Measurements from ENCODE around the gene LRRC47.
"Not testable (repeated sequence)": the region's sequence is repeated elsewhere in the genome, so short reads cannot be mapped to it uniquely, and the experiment has no call there.

Gene LRRC47

DNA sequence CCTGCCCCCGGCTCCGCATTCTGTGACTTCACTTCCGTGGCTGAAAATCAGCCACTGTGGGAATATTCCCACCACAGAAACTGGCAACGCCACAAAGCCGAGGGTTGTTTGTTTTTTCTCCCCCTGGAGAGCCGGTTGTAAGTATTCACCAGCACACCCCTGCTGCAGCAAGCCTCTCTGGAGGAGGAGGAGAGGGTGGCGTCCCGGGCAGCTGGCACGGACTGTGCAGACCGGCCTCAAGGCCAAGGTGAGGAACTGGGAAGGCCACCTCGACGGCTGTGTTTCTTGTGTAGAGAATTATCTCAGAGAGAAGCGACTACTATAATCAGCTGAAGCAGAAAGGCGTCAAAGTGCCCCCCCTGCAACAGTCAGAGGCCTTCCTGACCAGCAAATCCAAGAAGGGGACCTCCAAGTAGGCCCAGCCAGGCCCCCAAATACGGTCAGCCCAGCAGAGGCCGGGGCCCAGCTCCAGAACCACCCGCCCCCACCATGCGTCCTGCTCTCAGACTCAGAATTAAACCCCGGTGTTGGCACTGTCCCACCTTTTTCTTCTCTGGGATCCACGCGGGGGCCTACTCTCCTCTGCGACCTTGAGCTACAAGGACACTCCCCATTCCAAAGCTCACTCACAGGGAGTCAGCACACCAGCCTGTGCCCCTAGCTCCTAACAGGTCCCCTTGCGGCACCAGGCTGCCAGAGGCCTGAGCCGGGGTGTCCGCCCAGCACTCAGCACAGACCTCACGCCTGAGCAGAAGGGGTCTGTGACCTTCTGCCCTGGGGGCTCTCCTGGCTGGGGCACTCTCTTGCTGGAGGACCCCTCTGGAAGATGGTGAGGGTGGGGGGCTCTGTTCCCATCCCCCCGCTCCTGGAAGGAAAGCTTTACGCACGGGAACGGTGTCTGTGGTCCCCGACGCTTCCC, 24.9 kb downstream of the LRRC47 start:
- DNase-seq (ENCODE audit: low read depth): no peak

DNA sequence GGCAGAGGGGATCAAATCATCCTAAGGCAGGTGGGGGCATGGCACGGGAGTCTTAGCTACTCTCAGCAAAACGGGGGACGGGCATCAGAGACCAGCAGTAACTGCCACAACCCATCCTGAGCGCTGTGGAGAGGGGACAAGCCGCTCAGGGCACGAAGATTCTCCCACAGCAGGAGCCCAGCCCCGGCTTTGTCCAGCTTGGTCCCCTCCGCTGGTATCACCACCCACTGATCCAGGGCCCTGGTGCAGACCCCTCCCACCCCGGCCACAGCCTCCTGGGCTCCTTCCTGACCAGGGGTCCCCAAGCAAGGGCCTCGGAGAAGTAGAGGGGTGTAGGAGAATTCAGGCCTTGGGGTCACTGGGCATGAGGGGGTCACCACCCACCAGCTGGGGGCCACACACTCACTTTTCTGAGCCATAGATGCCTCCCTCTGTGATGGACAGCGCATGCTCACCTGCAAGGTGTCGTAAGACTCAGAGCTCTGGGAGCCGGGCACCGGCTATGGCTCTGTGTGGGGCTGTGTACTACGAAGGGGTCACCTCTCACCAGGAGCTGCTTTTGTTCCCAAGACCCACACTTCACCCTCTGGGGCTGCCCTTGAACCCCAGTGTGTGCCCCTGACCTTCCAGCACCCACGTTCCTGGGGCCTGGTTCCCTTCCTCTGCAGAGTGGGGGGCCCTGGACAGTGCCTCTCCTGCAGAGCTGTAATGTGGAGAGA, 26.1 kb downstream of the LRRC47 start:
- no peak for DNase-seq (ENCODE audit: low read depth)

DNA sequence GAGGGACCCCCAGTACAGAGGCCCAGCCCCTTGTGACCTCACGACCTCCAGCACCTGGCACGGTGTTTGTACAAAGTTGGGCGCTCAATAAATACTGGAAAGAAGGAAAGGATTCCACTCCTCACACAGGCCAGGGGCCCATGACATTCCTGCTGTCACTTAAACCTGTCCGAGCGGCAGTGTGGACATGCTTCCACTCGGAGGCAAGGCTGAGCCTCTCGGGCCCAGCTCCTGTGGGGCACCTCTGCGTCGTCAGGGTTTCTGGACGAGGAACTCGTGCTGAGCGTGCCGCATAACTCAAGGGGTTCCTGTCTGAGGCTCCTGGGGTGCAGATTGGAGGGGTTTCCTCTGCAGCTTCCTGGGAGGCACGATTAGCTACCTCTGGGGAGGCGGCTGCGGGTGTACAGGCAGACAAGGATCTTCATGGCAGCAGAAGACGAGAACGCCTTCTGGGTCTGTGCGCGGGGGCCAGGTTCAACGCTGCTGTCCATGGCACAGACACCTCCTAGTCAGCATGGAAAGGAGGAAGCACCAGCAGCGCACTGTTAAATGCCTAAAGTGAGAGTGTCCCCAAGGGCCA, 27.4 kb downstream of the LRRC47 start:
- no peak for DNase-seq (ENCODE audit: low read depth)

DNA sequence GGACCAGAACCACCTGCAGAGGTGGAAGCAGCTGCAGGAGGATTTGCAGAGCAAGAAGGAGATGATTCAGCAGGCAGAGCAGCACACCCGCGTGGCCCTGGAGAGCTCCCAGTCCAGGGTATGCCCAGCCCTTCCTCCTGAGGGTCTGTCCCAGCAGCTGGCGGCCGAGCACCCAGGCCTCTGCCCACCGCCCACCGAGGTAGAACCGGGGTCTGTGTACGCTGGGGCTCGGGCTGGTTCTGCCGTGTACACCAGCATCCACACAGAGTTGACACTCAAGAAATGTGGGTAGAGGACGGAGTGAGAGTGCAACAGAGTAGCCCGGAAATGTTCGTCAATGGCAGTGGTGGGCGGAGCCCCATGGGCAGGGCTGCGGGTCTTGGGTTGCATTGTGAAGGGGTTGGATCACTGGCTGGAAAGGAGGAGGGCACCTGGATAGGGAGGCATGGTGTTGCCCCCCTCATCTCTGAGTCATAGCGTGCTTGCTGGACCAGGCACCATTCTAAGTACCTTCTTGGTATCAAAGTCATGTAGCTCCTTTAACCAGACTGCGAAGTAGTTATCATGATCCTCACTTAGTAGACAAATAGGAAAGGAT, 28.9 kb downstream of the LRRC47 start:
- no peak for DNase-seq (ENCODE audit: low read depth)

DNA sequence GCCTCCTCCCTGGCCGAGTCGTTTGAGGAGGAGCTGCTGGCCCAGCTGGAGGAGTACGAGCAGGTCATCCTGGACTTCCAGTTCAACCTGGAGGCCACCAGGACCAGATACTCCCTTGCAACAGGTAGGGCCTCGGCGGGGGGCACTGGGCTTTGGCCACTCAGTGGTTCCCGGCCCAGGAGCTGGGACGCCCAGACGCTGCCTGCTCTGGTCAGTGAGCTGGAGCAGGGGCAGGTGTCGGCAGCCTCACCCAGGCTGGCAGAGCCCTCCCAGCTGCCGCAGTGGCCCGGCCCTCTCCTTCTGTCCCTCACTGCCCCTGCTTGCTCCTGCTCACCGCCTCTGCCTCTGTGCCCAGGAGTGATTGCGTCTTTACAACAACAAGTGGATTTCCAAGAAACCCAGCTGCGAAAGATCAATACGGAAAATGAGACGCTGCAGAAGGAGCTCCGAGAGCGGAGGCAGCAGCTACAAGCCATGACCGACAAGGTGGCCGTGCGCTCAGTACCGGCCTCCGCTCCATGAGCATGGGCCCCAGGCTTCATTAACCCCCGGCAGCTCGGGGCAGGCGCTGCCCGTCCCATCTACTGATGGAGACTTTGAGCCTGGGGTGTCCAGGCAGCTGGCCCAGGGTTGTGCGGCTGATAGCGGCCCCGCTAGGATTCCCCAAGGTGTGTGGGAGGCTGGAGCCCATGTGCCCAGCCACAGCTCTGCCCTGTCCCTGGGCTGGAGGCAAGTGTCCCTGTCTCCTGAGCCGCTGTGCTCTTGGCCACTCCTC, 32.8 kb downstream of the LRRC47 start:
- no peak for DNase-seq (ENCODE audit: low read depth)

DNA sequence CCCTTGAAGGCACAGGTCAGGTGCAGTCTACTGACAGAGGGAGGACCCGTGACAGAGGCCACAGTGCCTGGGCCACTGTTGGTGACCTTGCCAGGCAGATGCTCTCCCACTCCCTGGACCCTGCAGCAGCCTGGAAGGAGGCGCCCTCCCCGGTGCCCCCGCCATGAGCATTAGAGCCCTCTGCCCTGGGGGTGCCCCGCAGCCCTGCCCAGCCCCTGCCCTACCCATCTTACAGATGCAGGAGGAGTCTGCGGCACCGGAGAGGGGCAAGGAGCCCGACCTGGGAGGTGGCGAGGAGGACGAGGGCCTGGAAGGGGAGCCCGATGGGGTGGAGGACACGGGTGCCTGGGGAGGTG, 33.4 kb downstream of the LRRC47 start:
- no peak for DNase-seq (ENCODE audit: low read depth)

DNA sequence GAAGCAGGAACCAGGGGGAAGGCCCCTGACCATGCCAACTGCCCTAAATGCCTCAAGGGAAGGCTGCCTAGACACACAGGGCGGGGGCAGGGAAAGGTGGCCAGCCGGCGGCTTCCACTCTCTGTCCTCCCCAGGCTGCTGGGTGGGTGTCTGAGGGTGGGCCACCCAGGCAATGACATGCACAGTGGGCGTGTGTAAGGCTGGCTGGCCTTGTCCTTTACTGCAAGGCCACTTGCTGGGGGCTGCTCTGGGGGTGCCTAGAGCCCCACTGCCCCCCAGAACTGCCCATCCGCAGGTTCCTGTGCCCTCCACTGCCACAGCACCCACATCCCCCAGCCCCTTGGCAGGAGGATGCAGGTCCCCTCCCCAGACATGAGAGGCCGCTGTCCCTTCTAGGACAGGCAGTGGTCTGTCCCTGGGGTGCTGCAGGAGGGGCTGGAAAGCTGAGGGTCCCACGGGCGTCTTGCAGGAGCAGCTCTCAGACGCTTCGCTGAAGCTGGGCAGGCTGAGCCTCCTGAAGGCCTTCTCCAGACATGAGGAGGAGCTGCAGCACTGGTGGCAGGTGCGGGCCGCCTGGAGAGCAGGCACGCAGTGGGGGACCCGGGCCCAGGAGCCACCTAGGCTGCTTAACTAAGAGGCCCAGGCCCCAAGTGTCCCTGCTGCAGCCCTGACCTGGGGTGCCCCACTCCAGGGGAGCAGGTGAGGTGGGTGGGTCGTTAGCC, 34.0 kb downstream of the LRRC47 start:
- no peak for DNase-seq (ENCODE audit: low read depth)

DNA sequence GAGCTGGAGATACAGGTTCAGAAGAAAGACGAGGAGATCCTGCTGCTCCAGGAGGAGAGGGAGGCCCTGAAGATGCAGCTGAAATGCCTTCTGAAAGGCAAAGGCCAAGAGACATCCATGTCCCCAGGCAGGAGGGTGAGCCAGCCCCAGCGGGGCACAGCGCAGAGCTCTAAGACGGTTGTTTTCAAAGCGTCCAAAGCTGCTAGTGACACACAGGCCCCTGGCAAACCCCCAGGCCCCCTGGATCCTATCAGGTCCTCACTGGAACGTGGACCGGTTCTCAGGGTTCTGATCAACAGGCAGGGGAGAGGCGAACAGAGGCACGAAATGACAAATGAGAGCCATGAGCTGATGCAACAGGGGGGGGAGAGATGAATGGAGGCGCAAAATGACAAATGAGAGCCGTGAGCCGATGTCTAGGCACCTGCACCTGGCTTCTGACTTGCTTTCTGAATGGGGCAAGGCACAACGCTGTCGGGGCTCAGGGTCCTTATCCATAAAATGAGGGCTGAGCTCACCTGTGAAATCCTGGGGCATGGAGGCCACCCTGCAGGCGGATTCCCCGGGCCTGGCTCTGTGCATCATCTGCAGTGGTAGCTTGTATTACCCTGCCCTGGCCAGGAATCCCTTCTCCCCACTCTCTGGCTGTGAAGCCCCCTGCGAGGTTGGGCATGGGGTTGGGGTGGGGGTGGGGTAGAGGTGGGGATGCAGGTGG, 34.8 kb downstream of the LRRC47 start:
- no peak for DNase-seq (ENCODE audit: low read depth)

DNA sequence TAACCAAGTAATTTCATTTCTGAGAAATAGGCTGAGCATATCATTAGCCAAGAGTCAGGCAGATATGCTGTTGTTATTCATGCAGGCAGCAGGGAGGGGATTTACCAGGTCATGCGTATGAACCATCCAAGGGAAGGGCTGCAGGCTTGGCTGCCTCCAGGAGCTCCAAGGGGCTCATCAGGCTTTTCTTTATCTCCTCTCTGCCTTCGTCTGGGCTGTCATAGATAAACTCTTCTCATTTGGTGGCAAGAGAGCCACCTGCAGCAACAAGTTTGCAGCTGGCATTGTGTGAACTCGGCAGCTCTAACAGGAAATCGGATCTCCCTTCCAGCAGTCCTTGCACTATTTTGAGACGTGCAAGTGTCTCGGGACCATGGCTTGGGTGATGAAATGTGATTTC, 36.5 kb downstream of the LRRC47 start:
- DNase-seq (ENCODE audit: low read depth): no peak

DNA sequence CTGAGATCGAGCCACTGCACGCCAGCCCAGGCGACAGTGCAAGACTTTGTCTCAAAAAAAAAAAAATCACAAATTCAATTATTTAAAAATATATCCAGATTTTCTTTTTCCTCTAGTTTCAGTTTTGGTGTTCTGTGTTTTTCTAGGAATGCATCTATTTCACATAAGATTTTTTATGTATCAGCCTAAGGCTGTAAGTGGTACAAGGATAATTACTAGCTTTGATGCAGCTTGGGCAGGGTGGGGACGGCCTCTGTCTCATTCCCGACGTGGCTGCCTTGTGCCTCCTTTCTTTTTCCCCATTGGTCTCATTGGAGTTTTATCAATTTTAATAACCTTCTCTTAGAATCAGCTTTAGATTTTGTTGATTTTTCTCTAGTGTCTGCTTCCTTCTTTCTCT, 37.1 kb downstream of the LRRC47 start:
- DNase-seq (ENCODE audit: low read depth): no peak

DNA sequence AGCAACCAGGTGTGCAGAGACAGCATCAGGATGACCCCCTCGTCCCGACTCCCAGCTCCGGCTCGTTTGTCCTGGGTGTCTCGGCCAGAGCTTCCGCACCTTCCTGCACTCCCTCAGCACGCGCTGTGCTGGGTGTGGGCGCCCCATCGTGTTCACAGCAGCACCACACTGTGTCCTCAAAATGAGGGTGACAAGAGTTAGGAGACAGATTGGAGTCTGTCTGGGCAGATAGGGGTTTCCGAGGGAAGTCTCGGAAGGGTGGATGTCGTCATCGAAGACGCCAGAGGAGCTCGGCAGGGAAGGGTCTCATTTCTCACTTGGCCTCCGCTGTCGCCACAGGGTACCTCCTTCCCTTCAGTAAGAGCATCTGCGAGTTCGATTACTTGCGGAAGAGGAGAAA, 39.9 kb downstream of the LRRC47 start:
- DNase-seq (ENCODE audit: low read depth): no peak

DNA sequence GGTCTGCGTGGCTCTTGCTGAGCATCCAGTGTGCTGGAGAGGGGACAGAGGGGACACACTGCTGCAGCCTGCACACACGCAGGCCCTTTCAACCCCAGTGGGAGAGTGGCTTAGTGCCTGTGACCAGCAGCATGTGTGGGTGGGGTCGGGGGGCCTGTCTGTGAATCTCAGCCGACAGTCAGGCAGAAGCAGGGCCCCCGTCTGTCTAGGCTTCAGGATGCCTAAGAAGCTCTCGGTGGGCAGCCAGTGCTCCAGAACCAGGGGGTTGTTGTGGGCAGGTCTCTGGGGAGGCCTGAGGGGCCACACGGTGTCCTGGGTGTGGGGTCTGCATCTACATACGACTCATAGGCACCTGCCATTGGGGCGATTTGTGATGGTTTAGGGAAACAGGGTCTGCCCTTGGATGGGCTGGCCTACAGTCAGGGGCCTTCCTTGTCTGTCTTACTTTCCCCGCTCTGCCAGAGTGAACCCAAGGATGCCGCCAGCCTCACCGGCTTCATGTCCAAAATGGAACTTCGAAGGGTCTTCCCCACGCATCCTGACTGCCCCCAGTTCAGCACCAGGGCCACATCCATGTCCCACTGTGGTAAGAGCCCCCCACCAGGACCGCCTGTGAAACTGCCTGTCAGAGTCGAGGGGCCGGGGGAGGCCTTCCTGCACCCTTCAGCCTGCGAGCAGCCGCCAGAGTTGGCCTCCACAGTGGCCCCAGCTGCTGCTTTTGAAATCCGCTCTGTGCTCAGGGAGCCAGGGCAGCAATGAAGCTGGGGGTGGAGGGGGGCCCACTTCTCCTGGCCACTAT, 42.4 kb downstream of the LRRC47 start:
- no peak for DNase-seq (ENCODE audit: low read depth)

DNA sequence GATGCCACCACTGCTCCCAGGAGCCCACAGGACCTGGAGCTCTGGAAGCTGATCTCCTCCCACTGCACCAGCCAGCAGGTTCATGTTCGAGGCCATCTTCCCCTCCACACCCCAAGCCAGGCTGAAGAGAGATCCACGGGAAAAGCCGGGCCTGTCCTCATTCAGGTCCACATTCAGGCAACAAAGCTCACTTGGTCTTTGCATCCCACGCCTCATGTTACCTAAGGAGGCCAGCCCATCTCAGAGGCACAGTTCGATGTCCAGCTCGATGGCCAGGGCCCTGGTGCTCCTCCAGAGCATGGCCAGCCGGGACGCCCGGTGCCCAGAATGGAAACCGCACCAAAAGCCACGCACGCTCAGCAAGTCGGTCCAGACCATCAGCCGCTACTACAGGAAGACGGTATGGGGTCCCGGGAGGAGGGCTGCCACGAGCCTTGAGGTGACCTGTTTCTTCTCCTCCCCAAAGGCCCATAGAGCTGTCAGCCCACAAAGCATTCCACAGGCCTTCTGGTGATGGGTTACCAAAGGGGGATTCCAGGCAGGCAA, 43.8 kb downstream of the LRRC47 start, which contains the start of gene CCDC27:
Gene CCDC27, plus strand, starts transcription at position 51 of the 546 bp plus-strand sequence. Its CDS starts 32 bp downstream, at position 83.
- DNase-seq (ENCODE audit: low read depth): no peak

DNA sequence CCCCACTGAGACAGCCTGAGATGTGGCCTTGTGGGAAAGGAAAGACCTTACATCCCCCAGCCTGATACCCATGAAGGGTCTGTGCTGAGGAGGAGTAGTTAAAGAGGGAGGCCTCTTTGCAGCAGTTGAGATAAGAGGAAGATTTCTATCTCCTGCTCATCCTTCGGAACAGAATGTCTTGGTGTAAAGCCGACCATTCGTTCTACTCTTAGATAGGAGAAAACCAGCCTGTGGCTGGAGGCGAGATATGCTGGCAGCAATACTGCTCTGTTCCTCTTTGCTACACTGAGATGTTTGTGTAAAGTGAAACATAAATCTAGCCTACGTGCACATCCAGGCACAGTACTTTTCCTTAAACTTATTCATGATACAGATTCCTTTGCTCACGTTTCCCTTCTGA, 45.6 kb downstream of the LRRC47 start:
- no peak for DNase-seq (ENCODE audit: low read depth)

DNA sequence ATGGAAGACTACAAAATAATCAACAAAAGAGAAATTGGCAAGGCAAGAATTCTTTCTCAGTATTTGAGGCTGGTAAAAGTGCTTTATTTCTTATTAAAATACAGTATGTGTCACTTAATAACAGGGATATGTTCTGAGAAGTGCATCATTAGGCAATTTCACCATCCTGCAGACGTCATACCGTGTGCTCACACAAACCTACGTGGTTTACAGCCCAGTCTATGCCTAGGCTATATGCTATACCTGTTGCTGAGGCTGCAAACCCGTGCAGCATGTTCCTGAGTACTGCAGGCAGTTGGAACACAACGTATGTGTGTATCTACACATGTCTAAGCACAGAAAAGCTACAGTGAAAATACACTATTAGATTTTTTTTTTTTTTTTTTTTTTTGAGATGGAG, 46.8 kb downstream of the LRRC47 start:
- DNase-seq (ENCODE audit: low read depth): no peak

DNA sequence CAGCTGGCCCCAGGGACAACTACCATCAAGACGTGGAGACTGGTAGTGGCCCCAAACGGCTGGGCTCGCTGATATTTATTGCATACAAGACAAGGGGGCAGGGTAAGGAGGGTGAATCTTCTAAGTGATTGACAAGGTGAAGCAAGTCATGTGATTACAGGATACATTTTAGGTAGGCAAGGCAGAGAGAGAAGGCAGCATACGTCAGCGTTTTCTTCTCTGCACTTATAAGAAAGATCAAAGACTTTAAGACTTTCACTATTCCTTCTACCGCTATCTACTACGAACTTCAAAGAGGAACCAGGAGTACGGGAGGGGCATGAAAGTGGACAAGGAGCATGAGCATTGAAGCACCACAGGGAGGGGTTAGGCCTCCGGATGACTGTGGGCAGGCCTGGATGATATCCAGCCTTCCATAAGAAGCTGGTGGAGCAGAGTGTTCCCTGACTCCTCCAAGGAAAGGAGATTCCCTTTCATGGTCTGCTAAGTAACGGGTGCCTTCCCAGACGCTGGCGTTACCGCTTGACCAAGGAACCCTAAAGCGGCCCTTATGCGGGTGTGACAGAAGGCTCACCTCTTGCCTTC, 47.9 kb downstream of the LRRC47 start:
- not testable (repeated sequence) for DNase-seq (ENCODE audit: low read depth)

DNA sequence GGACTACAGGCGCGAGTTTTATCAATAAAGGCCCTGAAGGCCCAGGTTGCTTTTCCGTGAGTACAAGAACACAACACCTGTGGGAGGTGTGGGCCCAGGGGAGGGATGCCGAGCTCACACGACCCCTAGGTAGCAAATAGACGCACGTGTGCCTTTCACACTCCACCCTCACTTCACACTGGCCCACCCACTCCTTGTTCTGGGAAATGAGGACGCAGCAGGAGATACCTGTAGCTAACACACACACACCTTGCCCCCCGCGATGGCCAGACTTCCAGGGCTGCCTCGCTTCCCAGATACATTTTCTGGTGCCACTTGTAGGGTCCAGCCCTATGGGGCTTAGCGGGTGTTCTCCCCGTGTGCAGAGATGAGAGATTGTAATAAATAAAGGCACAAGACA, 48.4 kb downstream of the LRRC47 start:
- DNase-seq (ENCODE audit: low read depth): no peak

DNA sequence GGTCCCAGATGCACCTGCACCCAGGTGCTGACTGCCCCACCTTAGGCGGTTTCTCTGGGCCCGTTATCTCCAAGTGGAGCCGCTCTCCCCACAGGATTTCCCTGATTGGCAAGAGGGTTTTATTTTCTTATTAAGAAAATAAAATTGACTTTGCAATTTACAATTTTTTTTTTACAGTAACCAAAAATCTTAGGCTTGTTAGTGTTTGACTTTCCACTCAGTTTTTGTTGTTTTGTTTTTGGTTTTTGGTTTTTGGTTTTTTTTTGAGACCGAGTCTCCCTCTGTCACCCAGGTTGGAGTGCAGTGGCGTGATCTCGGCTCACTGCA, 48.8 kb downstream of the LRRC47 start:
- DNase-seq (ENCODE audit: low read depth): no peak

Data from HS-5 (cell line).